HepG2 (cell line): ENCODE data around the gene NIPAL1. TPM values are rescaled to one million over a fixed set of nuclear protein-coding genes. Genes with fewer than 3 reads are reported as not detected.

Experiments used
- ATAC-seq: fragments of 200-7000 bp; cut with Tn5 transposase; 3 replicates; pipeline ENCODE4 v1.9.1; 2020; ENCODE audit warnings: mild to moderate bottlenecking, moderate library complexity
- BruUV-seq: library from RNA; stranded (reverse); fragments of 400-500 nt; replicated peaks from 2 replicates; lab custom pipeline; 2021; lab: Mats Ljungman, UMichigan
- CTCF ChIA-PET: fragments of 300-600 bp; formaldehyde crosslinking; extraction: SDS; loops from one replicate; lab custom pipeline; 2021; ENCODE audit warnings: low total read pairs, inconsistent platforms, low intra/inter-chr PET ratio; lab: Yijun Ruan, JAX
- POLR2A ChIA-PET: fragments of 350-600 bp; sonication (Branson Sonifier 250); formaldehyde crosslinking; loops from one replicate; lab custom pipeline; 2020; ENCODE audit warnings: antibody characterized with exemption, inconsistent platforms; lab: Yijun Ruan, JAX
- DNase-seq: peaks from one replicate; pipeline ENCODE4 v3.0.0-alpha.2; 2015; ENCODE audit warnings: low spot score
- FAIRE-seq: peaks from 3 replicates; lab custom pipeline; 2011; peaks lifted over from hg19 to GRCh38; lab: Jason Lieb, UNC
- H2AFZ ChIP-seq: one replicate; pipeline ENCODE4 v1.6.1; 2011; ENCODE audit warnings: low read length, inconsistent platforms
- H3K27ac ChIP-seq: fragments of 300-600 bp; 3 replicates; pipeline ENCODE4 v1.8.0; 2011; ENCODE audit warnings: mixed run types, mild to moderate bottlenecking, mixed read lengths, low read length, inconsistent platforms; ENCODE audit not compliant: insufficient read depth; ENCODE audit errors: extremely low read length
- H3K27me3 ChIP-seq, 2 experiments: fragments of 200-600 bp in 1 of 2; 2 replicates in 1 of 2; 3 replicates in 1 of 2; pipeline versions ENCODE4 v1.6.0 to v1.8.0; 2011; ENCODE audit warnings: low read length in 2 of 2, mild to moderate bottlenecking in 2 of 2, moderate library complexity in 2 of 2, inconsistent platforms in 1 of 2; ENCODE audit not compliant: insufficient read depth in 2 of 2, control insufficient read depth in 1 of 2
- H3K36me3 ChIP-seq, 2 experiments: fragments of 200-600 bp in 1 of 2; replicated peaks in 1 of 2; 2 replicates in 1 of 2; 3 replicates in 1 of 2; pipeline versions ENCODE4 v1.5.1 to v1.8.0; 2011; ENCODE audit warnings: low read length in 2 of 2, inconsistent platforms in 1 of 2; ENCODE audit not compliant: insufficient read depth in 2 of 2, control insufficient read depth in 1 of 2
- H3K4me1 ChIP-seq: 2 replicates; pipeline ENCODE4 v1.5.1; 2012; ENCODE audit warnings: low read length, inconsistent platforms; ENCODE audit not compliant: insufficient read depth
- H3K4me2 ChIP-seq: 2 replicates; pipeline ENCODE4 v1.6.0; 2011; ENCODE audit warnings: low read depth, low read length, inconsistent platforms
- H3K4me3 ChIP-seq, 3 experiments: fragments of 200-600 bp in 1 of 3; sonication (generic), shearing (Covaris generic) in 1 of 3; replicated peaks in 1 of 3; 2 replicates each; pipeline ENCODE4 v1.5.1; 2011 to 2016; ENCODE audit warnings: low read length in 3 of 3, inconsistent platforms in 2 of 3, low read depth in 2 of 3, mild to moderate bottlenecking in 2 of 3, control low read depth in 1 of 3, mixed read lengths in 1 of 3; ENCODE audit not compliant: insufficient read depth in 1 of 3
- H3K79me2 ChIP-seq: one replicate; pipeline ENCODE4 v1.6.1; 2011; ENCODE audit warnings: low read length, inconsistent platforms; ENCODE audit not compliant: insufficient read depth
- H3K9ac ChIP-seq: 2 replicates; pipeline ENCODE4 v1.6.0; 2011; ENCODE audit warnings: mild to moderate bottlenecking, low read depth, low read length, inconsistent platforms; ENCODE audit not compliant: insufficient read depth
- H3K9me3 ChIP-seq: 2 replicates; pipeline ENCODE4 v1.5.1; 2012; ENCODE audit warnings: mild to moderate bottlenecking, low read length
- H4K20me1 ChIP-seq: 2 replicates; pipeline ENCODE4 v1.6.0; 2011; ENCODE audit warnings: inconsistent platforms, mild to moderate bottlenecking, low read length, moderate library complexity; ENCODE audit not compliant: insufficient read depth
- CENPX ChIP-seq: sonication (generic); formaldehyde crosslinking; IDR thresholded peaks from 2 replicates; pipeline ENCODE4 v1.9.0; 2021; ENCODE audit warnings: mild to moderate bottlenecking, missing genetic modification reagents, moderate library complexity
- CTCF ChIP-seq: sonication (generic); formaldehyde crosslinking; IDR thresholded peaks from 2 replicates; pipeline ENCODE4 v1.5.0; 2020; ENCODE audit warnings: mild to moderate bottlenecking, missing genetic modification reagents, moderate library complexity
- DNMT3B ChIP-seq: conservative IDR thresholded peaks from 2 replicates; pipeline ENCODE4 v1.6.1; 2016; ENCODE audit warnings: missing biosample characterization, control low read depth
- EHMT2 ChIP-seq: fragments of 200-600 bp; sonication (generic); IDR thresholded peaks from 2 replicates; pipeline ENCODE4 v1.7.0; 2017; ENCODE audit warnings: antibody characterized with exemption, low read depth, low read length, borderline replicate concordance
- MEF2D ChIP-seq: sonication (generic); formaldehyde crosslinking; IDR thresholded peaks from 2 replicates; pipeline ENCODE4 v1.5.1; 2020; ENCODE audit warnings: mild to moderate bottlenecking, missing genetic modification reagents
- NFKBIZ ChIP-seq: IDR thresholded peaks from 2 replicates; pipeline ENCODE4 v1.6.1; 2018; ENCODE audit warnings: missing genetic modification reagents, missing compliant biosample characterization
- SMC3 ChIP-seq: IDR thresholded peaks from 2 replicates; pipeline ENCODE4 v1.6.1; 2011; ENCODE audit warnings: low read length, improper control_type of control experiment
- STAG1 ChIP-seq: sonication (generic); formaldehyde crosslinking; IDR thresholded peaks from 2 replicates; pipeline ENCODE4 v1.4.0; 2020; ENCODE audit warnings: missing genetic modification reagents
- ZNF556 ChIP-seq: sonication (generic); formaldehyde crosslinking; IDR thresholded peaks from 2 replicates; pipeline ENCODE4 v1.4.0; 2020; ENCODE audit warnings: mild to moderate bottlenecking, missing genetic modification reagents, borderline replicate concordance
- ZNF562 ChIP-seq: sonication (generic); formaldehyde crosslinking; IDR thresholded peaks from 2 replicates; pipeline ENCODE4 v1.8.0; 2022; ENCODE audit warnings: missing genetic modification reagents, borderline replicate concordance
- ZNF7 ChIP-seq: IDR thresholded peaks from 2 replicates; pipeline ENCODE4 v1.6.1; 2016; ENCODE audit warnings: missing biosample characterization, missing genetic modification reagents
- WGBS: methylation state at CpG from one replicate; pipeline ENCODE4 v1.1.6; 2017; ENCODE audit warnings: low lambda C conversion rate; 5-methylcytosine and 5-hydroxymethylcytosine counted together
- in situ Hi-C: cut with HindIII; loops from 2 replicates; pipeline ENCODE4 v1.10.0; 2017; ENCODE audit warnings: low pct_unique_long_range_greater_than_20kb; ENCODE audit not compliant: extremely low pct_ligation_motif_present
- intact Hi-C: fragments of 100-400 bp; cut with micrococcal nuclease; formaldehyde crosslinking; loops from one replicate; pipeline ENCODE4 v1.10.0; 2022; ENCODE audit not compliant: unreplicated experiment
- polyA plus RNA-seq, 8 experiments: library from polyadenylated mRNA; depleted of rRNA in 3 of 8; stranded (reverse) in 7 of 8; unstranded in 1 of 8; fragments of >200 nt; fragmentation: Illumina TruSeq in 4 of 8; extraction: Trizol in 4 of 8; gene quantifications; 2 replicates each; pipeline versions ENCODE4 v1.2.1 to v1.2.3, GENCODE V29; 2011 to 2016; ENCODE audit warnings: low read depth in 4 of 8, missing spikeins in 1 of 8, mixed read lengths in 1 of 8; ENCODE audit not compliant: insufficient read depth in 1 of 8
- total RNA-seq, 5 experiments: library from RNA; depleted of rRNA; stranded (reverse); fragments of >200 nt; fragmentation: Illumina TruSeq; extraction: Trizol; gene quantifications; 2 replicates each; pipeline ENCODE4 v1.2.3, GENCODE V29; 2016; ENCODE audit warnings: low read depth in 1 of 5

The NIPAL1 gene
- total and polyA plus RNA-seq, 2 of the 13 experiments (the other 11 are each of a cell fraction or from before 2014, with no cell fraction given) = 1.4 to 3.4 TPM

GRCh38 chr4:48033825-48034413, 17.3 kb downstream of the NIPAL1 start:
- peak; percentile 28 for DNase-seq
- ATAC-seq = peak; percentile 72
- WGBS = 88% methylated on average over 1 of the region's 1 CpG
- H3K4me2 ChIP-seq = peak overlapping the region; percentile 31; the same call in 1 of the 2 replicates
- intact Hi-C loops = loop anchor here (1.0 to 10.0 kb wide), 2 partner anchors 53 to 311 kb away; partner anchors contain the start of gene SLAIN2
- TF ChIP-seq DNMT3B (CRISPR knock-in tag) = no peak
- TF ChIP-seq SMC3 = peak; percentile 23; the same call in 1 of the 2 replicates
- TF ChIP-seq STAG1 (CRISPR knock-in tag) = peak; percentile 37; the same call in 1 of the 2 replicates
- peak; percentile 55 for TF ChIP-seq CTCF (CRISPR knock-in tag)
- TF ChIP-seq, all 625 proteins: peak for 3
- Histone ChIP-seq H4K20me1 (no peaks in the 10 kb centered on the region), H3K9me3 (no peaks in the 10 kb centered on the region), H2AFZ (no peak overlapping the region), H3K9ac (no peak overlapping the region), H3K27me3 (no peaks in the 10 kb centered on the region), H3K36me3 (peaks cover 0 to 1% of the 10 kb centered on the region in 2 experiments; a peak in 1 of 5 replicates), H3K4me1 (peaks cover 38% of the 10 kb centered on the region), H3K4me3 (no peak overlapping the region), H3K79me2 (no peaks in the 10 kb centered on the region), H3K27ac (no peak overlapping the region)
- BruUV-seq = no TSS peak
- no peak for FAIRE-seq
- CTCF ChIA-PET = interaction anchor here (0.8 to 1.0 kb wide), 3 partner anchors 17 to 53 kb away, joined by 3 to 8 read pairs (median 5); partner anchors contain the start of genes CNGA1 and NIPAL1
- in situ Hi-C loops = no loop called here
- POLR2A ChIA-PET = no interaction called here

GRCh38 chr4:48035952-48036351, 19.4 kb downstream of the NIPAL1 start:
- TF ChIP-seq ZNF7 (CRISPR knock-in tag) = no peak
- TF ChIP-seq ZNF556 (CRISPR knock-in tag) = no peak
- TF ChIP-seq MEF2D = no peak
- TF ChIP-seq NFKBIZ (CRISPR knock-in tag) = no peak
- TF ChIP-seq CENPX = no peak
- no peak for TF ChIP-seq EHMT2
- no peak for TF ChIP-seq ZNF562 (CRISPR knock-in tag)
- Histone ChIP-seq H3K4me3 (no peak overlapping the region), H3K27ac (no peak overlapping the region), H2AFZ (no peak overlapping the region), H3K79me2 (no peaks in the 10 kb centered on the region), H3K9me3 (no peaks in the 10 kb centered on the region), H3K27me3 (no peaks in the 10 kb centered on the region), H3K4me1 (peaks cover 54% of the 10 kb centered on the region), H3K36me3 (peaks cover 0 to 1% of the 10 kb centered on the region in 2 experiments; a peak in 1 of 5 replicates), H4K20me1 (no peaks in the 10 kb centered on the region), H3K4me2 (no peak overlapping the region), H3K9ac (no peak overlapping the region)
- ChIA-PET CTCF (no interaction called here), POLR2A (no interaction called here)
- no peak for DNase-seq
- FAIRE-seq = no peak
- in situ Hi-C loops (no loop called here), intact Hi-C loops (loop anchor here (10.0 kb wide), 1 partner anchor 309 kb away; the partner anchor contains the start of gene SLAIN2)
- 93% methylated on average over 3 of the region's 3 CpGs for WGBS
- no TSS peak for BruUV-seq
- ATAC-seq = no peak
